ENCODE data around the gene GALE.

DNA sequence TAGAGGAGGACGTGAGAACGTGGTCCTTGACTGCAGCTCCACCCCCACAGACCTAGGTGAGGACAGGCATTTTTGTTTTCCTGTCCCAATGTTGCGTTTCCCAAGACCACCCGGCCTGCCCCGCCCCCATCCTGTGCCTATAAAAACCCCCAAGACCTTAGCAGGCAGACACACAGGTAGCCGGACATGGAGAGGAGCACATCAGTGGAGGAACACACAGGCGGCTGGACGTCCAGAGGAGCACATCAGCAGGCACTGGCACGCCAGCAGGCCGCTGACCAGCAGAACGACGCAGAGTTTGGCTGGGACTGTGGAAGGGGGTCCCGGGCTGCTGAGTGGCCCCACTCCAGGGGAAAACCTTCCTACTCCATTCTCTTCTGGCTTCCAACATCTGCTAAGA is 37.4 kb upstream of the GALE start:
- TF ChIP-seq POLR2AphosphoS5 (IDR thresholded peaks at IDR 0.05; ENCODE audit: low read depth, low read length) (no peak), SIN3A (IDR thresholded peaks at IDR 0.05; ENCODE audit: borderline replicate concordance, insufficient read depth, low read length) (no peak)
